ENCODE data around the gene EDRF1.

DNA sequence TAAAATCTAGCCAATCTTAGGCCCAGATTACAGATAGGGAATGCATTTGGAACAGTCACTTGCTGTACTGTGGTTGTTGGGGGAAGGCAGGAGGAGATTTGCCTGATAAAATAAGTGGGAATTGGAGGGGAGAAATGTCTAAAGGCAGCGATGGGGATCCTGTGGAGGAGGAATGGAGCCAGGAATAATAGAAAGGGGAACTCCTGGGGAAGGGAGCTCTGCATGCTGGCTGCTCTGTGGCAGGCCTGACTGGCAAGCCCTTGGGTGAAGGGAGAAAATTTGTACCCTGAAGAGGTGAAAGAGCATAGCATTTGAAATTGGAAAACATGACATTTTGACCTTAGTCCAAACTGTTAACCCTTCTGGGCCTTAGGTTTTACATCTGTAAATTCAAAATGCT lies 42.5 kb downstream of the EDRF1 start:
- no peak for TF ChIP-seq YY1 (IDR thresholded peaks at IDR 0.05; ENCODE audit: low read depth, low read length)
- no peak for TF ChIP-seq CTCF (IDR thresholded peaks at IDR 0.05 in 2 of 3, conservative IDR thresholded peaks at IDR 0.05 in 1 of 3; ENCODE audit: control insufficient read depth in 2 of 3, extremely low read depth in 1 of 3, insufficient read depth in 1 of 3, low read depth in 3 of 3, low read length in 3 of 3)

Measured in GM12878 (cell line).